Activated T-cell treated with anti-CD3 and anti-CD28 coated beads for 4 hours (primary cell): ENCODE data around the gene MLH3.
"Not testable (repeated sequence)": the region's sequence is repeated elsewhere in the genome, so short reads cannot be mapped to it uniquely, and the experiment has no call there.

ENCODE experiments used
- DNase-seq: peaks from one replicate; pipeline ENCODE4 v3.0.0-alpha.2; 2020

The MLH3 gene

GRCh38 chr14:75050852-75051555 lies at the start of gene MLH3:
TSS of gene MLH3 (minus strand) at chr14:75051467. CDS start at chr14:75049655, 1,812 bp downstream.
- DNase-seq = peak; percentile 71

GRCh38 chr14:75098682-75099081 lies 47.4 kb upstream of the MLH3 start:
- no peak for DNase-seq

- no peak for DNase-seq
Observed at GRCh38 chr14:75098212-75098611, 46.9 kb upstream of the MLH3 start.

- no peak for DNase-seq
Observed at GRCh38 chr14:75096959-75097358, 45.7 kb upstream of the MLH3 start.

- DNase-seq = no peak
Observed at GRCh38 chr14:75095690-75096089, 44.4 kb upstream of the MLH3 start.

GRCh38 chr14:75094896-75095295 lies 43.6 kb upstream of the MLH3 start:
- no peak for DNase-seq

- no peak for DNase-seq
Observed at GRCh38 chr14:75092698-75093097, 41.4 kb upstream of the MLH3 start.

- DNase-seq = no peak
Observed at GRCh38 chr14:75091251-75091650, 40.0 kb upstream of the MLH3 start.

- no peak for DNase-seq
Observed at GRCh38 chr14:75090353-75090752, 39.1 kb upstream of the MLH3 start.

- peak; percentile 42 for DNase-seq
Observed at GRCh38 chr14:75088566-75089373, 37.5 kb upstream of the MLH3 start.

GRCh38 chr14:75088153-75088552 lies 36.9 kb upstream of the MLH3 start:
- no peak for DNase-seq

GRCh38 chr14:75084513-75084912 lies 33.2 kb upstream of the MLH3 start:
- no peak for DNase-seq

GRCh38 chr14:75083271-75083670 lies 32.0 kb upstream of the MLH3 start:
- DNase-seq = no peak

GRCh38 chr14:75081660-75082229 lies 30.5 kb upstream of the MLH3 start:
- DNase-seq = no peak

GRCh38 chr14:75079521-75079920 lies 28.3 kb upstream of the MLH3 start:
- DNase-seq = no peak

- DNase-seq = no peak
Observed at GRCh38 chr14:75077794-75078193, 26.5 kb upstream of the MLH3 start.

GRCh38 chr14:75070383-75070782 lies 19.1 kb upstream of the MLH3 start:
- DNase-seq = no peak

- DNase-seq = no peak
Observed at GRCh38 chr14:75069811-75070145, 18.5 kb upstream of the MLH3 start.

GRCh38 chr14:75069121-75069810 lies 18.0 kb upstream of the MLH3 start, which contains the start of gene ZC2HC1C:
TSS of gene ZC2HC1C (plus strand) at chr14:75069641. CDS start at chr14:75070574, 933 bp downstream.
- peak; percentile 31 for DNase-seq

- DNase-seq = no peak
Observed at GRCh38 chr14:75068294-75069120, 17.2 kb upstream of the MLH3 start.

- not testable (repeated sequence) for DNase-seq
Observed at GRCh38 chr14:75067765-75068164, 16.5 kb upstream of the MLH3 start.

- no peak for DNase-seq
Observed at GRCh38 chr14:75067212-75067611, 15.9 kb upstream of the MLH3 start.
